Measurements from ENCODE around the gene TIAM1.

Gene TIAM1

GRCh38 chr21:31279986-31280385 lies 64.1 kb downstream of the TIAM1 start:
- H3K9me3 ChIP-seq (ENCODE audit: severe bottlenecking) = no peaks in the 10 kb centered on the region
- H3K36me3 ChIP-seq (ENCODE audit: low read depth) = no peaks in the 10 kb centered on the region
- no peak for ATAC-seq (ENCODE audit: low read depth)
- no peaks in the 10 kb centered on the region for H3K27me3 ChIP-seq (ENCODE audit: insufficient read depth, poor library complexity, severe bottlenecking)
- TF ChIP-seq, protein P1, sequence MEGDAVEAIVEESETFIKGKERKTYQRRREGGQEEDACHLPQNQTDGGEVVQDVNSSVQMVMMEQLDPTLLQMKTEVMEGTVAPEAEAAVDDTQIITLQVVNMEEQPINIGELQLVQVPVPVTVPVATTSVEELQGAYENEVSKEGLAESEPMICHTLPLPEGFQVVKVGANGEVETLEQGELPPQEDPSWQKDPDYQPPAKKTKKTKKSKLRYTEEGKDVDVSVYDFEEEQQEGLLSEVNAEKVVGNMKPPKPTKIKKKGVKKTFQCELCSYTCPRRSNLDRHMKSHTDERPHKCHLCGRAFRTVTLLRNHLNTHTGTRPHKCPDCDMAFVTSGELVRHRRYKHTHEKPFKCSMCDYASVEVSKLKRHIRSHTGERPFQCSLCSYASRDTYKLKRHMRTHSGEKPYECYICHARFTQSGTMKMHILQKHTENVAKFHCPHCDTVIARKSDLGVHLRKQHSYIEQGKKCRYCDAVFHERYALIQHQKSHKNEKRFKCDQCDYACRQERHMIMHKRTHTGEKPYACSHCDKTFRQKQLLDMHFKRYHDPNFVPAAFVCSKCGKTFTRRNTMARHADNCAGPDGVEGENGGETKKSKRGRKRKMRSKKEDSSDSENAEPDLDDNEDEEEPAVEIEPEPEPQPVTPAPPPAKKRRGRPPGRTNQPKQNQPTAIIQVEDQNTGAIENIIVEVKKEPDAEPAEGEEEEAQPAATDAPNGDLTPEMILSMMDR (IDR thresholded peaks at IDR 0.05; ENCODE audit: poor library complexity, severe bottlenecking) = no peak
- peaks cover 9% of the 10 kb centered on the region for H3K4me1 ChIP-seq (ENCODE audit: insufficient read depth, poor library complexity, severe bottlenecking)
- H3K4me3 ChIP-seq (ENCODE audit: severe bottlenecking) = no peak overlapping the region
- no peak for DNase-seq (ENCODE audit: low spot score)
- H3K27ac ChIP-seq (ENCODE audit: poor library complexity, severe bottlenecking) = no peak overlapping the region

- ATAC-seq (ENCODE audit: low read depth) (no peak), DNase-seq (ENCODE audit: low spot score) (no peak)
- H3K4me3 ChIP-seq (ENCODE audit: severe bottlenecking) = no peak overlapping the region
- H3K9me3 ChIP-seq (ENCODE audit: severe bottlenecking) = no peaks in the 10 kb centered on the region
- no peaks in the 10 kb centered on the region for H3K27me3 ChIP-seq (ENCODE audit: insufficient read depth, poor library complexity, severe bottlenecking)
- no peak overlapping the region for H3K27ac ChIP-seq (ENCODE audit: poor library complexity, severe bottlenecking)
- TF ChIP-seq, protein P1 (IDR thresholded peaks at IDR 0.05; ENCODE audit: poor library complexity, severe bottlenecking) = no peak
- H3K4me1 ChIP-seq (ENCODE audit: insufficient read depth, poor library complexity, severe bottlenecking) = peaks cover 7% of the 10 kb centered on the region
- no peaks in the 10 kb centered on the region for H3K36me3 ChIP-seq (ENCODE audit: low read depth)
These were observed 64.8 kb downstream of the TIAM1 start for GRCh38 chr21:31279214-31279613.

- ATAC-seq (ENCODE audit: low read depth) = no peak
- Histone ChIP-seq H3K4me1 (ENCODE audit: insufficient read depth, poor library complexity, severe bottlenecking) (peaks cover 7% of the 10 kb centered on the region), H3K9me3 (ENCODE audit: severe bottlenecking) (no peaks in the 10 kb centered on the region), H3K36me3 (ENCODE audit: low read depth) (no peaks in the 10 kb centered on the region), H3K27ac (ENCODE audit: poor library complexity, severe bottlenecking) (no peak overlapping the region), H3K27me3 (ENCODE audit: insufficient read depth, poor library complexity, severe bottlenecking) (no peaks in the 10 kb centered on the region), H3K4me3 (ENCODE audit: severe bottlenecking) (no peak overlapping the region)
- no peak for DNase-seq (ENCODE audit: low spot score)
- TF ChIP-seq, protein P1 (IDR thresholded peaks at IDR 0.05; ENCODE audit: poor library complexity, severe bottlenecking) = no peak
These were observed 65.4 kb downstream of the TIAM1 start for GRCh38 chr21:31278511-31279130.

DNA sequence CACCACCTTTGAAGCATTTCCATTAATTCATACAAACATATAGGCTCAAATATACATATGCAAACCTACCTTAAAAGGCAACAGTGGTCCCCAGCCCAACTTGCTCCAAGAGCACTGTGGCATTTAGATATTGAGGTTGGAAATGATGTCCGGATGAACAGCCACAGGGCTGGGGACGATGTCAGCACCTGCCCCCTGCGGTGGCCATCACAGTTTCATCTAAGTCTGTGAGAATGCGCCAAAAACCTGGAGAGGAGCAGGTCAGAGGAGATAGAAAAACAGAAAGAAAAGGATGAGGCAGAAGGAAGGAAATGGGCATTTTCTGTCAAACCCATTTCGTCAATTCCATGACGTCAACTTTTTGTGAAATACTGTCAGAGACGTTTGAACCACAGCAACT lies 67.4 kb downstream of the TIAM1 start:
- ATAC-seq (ENCODE audit: low read depth) = no peak
- Histone ChIP-seq H3K36me3 (ENCODE audit: low read depth) (no peaks in the 10 kb centered on the region), H3K27ac (ENCODE audit: poor library complexity, severe bottlenecking) (no peak overlapping the region), H3K27me3 (ENCODE audit: insufficient read depth, poor library complexity, severe bottlenecking) (no peaks in the 10 kb centered on the region), H3K9me3 (ENCODE audit: severe bottlenecking) (no peaks in the 10 kb centered on the region), H3K4me1 (ENCODE audit: insufficient read depth, poor library complexity, severe bottlenecking) (peaks cover 9% of the 10 kb centered on the region), H3K4me3 (ENCODE audit: severe bottlenecking) (no peak overlapping the region)
- DNase-seq (ENCODE audit: low spot score) = no peak
- TF ChIP-seq, protein P1 (IDR thresholded peaks at IDR 0.05; ENCODE audit: poor library complexity, severe bottlenecking) = no peak

DNA sequence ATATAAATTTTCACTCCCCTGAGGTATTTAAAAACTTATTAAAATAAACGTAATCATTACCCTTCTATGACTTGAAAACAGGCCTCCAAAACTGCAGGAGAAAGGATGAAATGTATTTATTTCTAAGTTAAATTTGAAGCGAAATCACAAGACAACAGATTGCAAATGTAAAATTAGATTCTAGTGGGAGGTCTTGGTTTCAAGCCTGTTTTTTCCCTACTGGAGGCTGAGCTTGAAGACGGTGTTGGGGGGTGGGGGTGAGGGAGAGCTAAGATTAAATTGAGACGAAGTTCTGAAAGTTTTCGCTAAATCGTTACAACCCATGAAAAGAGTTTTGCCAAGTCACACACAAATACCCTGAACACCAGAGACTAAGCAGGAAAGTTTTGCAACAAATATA lies 68.2 kb downstream of the TIAM1 start:
- DNase-seq (ENCODE audit: low spot score) (no peak), ATAC-seq (ENCODE audit: low read depth) (no peak)
- Histone ChIP-seq H3K27ac (ENCODE audit: poor library complexity, severe bottlenecking) (no peak overlapping the region), H3K4me1 (ENCODE audit: insufficient read depth, poor library complexity, severe bottlenecking) (peaks cover 9% of the 10 kb centered on the region), H3K9me3 (ENCODE audit: severe bottlenecking) (no peaks in the 10 kb centered on the region), H3K36me3 (ENCODE audit: low read depth) (no peaks in the 10 kb centered on the region), H3K27me3 (ENCODE audit: insufficient read depth, poor library complexity, severe bottlenecking) (no peaks in the 10 kb centered on the region), H3K4me3 (ENCODE audit: severe bottlenecking) (no peak overlapping the region)
- TF ChIP-seq, protein P1 (IDR thresholded peaks at IDR 0.05; ENCODE audit: poor library complexity, severe bottlenecking) = no peak

Measured in RWPE2 (cell line).